CD14-positive monocyte (primary cell): ENCODE data around the gene TMPRSS5. TPM values are rescaled to one million over a fixed set of nuclear protein-coding genes. Genes with fewer than 3 reads are reported as not detected.

Experiments used
- DNase-seq, 3 donors: peaks; one replicate each; pipeline ENCODE4 v3.0.0-alpha.2; 2011 to 2022
- H2AFZ ChIP-seq: 2 replicates; pipeline ENCODE4 v1.6.0; 2012; ENCODE audit warnings: mild to moderate bottlenecking, low read depth, low read length, inconsistent platforms; ENCODE audit not compliant: insufficient read depth, poor library complexity, severe bottlenecking
- H3K27ac ChIP-seq, 2 donors: 1 replicate in 1 of 2; 2 replicates in 1 of 2; pipeline ENCODE4 v1.5.1; 2012 to 2013; ENCODE audit warnings: low read length in 2 of 2, control low read depth in 1 of 2, inconsistent platforms in 1 of 2, low read depth in 1 of 2, mild to moderate bottlenecking in 1 of 2
- H3K27me3 ChIP-seq, 2 donors: one replicate each; pipeline versions ENCODE4 v1.6.0 to v1.6.1; 2011 to 2013; ENCODE audit warnings: low read length in 2 of 2; ENCODE audit not compliant: control insufficient read depth in 2 of 2, insufficient read depth in 2 of 2
- H3K36me3 ChIP-seq, 2 donors: replicated peaks in 1 of 2; 1 replicate in 1 of 2; 2 replicates in 1 of 2; pipeline versions ENCODE4 v1.5.1 to v1.6.1; 2012 to 2013; ENCODE audit warnings: low read length in 2 of 2, control low read depth in 1 of 2, inconsistent platforms in 1 of 2, mild to moderate bottlenecking in 1 of 2; ENCODE audit not compliant: insufficient read depth in 2 of 2, control insufficient read depth in 1 of 2
- H3K4me1 ChIP-seq, 2 donors: 1 replicate in 1 of 2; 2 replicates in 1 of 2; pipeline versions ENCODE4 v1.5.1 to v1.6.1; 2012 to 2013; ENCODE audit warnings: low read length in 2 of 2, control low read depth in 1 of 2, inconsistent platforms in 1 of 2, mild to moderate bottlenecking in 1 of 2, moderate library complexity in 1 of 2; ENCODE audit not compliant: insufficient read depth in 2 of 2, control insufficient read depth in 1 of 2
- H3K4me2 ChIP-seq: replicated peaks from 2 replicates; pipeline ENCODE3; 2012; ENCODE audit warnings: low read length, moderate library complexity, mild to moderate bottlenecking; ENCODE audit not compliant: poor library complexity, severe bottlenecking; ENCODE audit errors: extremely low read depth
- H3K4me3 ChIP-seq, 3 experiments: fragments of 200-600 bp in 1 of 3; sonication (generic) in 1 of 3; replicated peaks in 1 of 3; 1 replicate in 2 of 3; 2 replicates in 1 of 3; pipeline ENCODE4 v1.5.1; 2011 to 2013; ENCODE audit warnings: low read length in 3 of 3, mild to moderate bottlenecking in 3 of 3, control low read depth in 2 of 3, low read depth in 2 of 3, inconsistent platforms in 1 of 3, moderate library complexity in 1 of 3
- H3K79me2 ChIP-seq: 2 replicates; pipeline ENCODE4 v1.6.0; 2012; ENCODE audit warnings: mild to moderate bottlenecking, control low read depth, inconsistent platforms, low read length, moderate library complexity; ENCODE audit not compliant: insufficient read depth
- H3K9ac ChIP-seq: 2 replicates; pipeline ENCODE4 v1.6.0; 2017; ENCODE audit warnings: low read length, mild to moderate bottlenecking; ENCODE audit not compliant: insufficient read depth, poor library complexity, severe bottlenecking
- H3K9me3 ChIP-seq, 2 donors: replicated peaks in 1 of 2; 1 replicate in 1 of 2; 2 replicates in 1 of 2; pipeline versions ENCODE4 v1.5.1 to v1.6.1; 2012 to 2013; ENCODE audit warnings: low read length in 2 of 2, control low read depth in 1 of 2; ENCODE audit not compliant: control insufficient read depth in 1 of 2, insufficient read depth in 1 of 2
- H4K20me1 ChIP-seq: 2 replicates; pipeline ENCODE4 v1.6.0; 2012; ENCODE audit warnings: mild to moderate bottlenecking, low read length, control low read depth, moderate library complexity; ENCODE audit not compliant: insufficient read depth
- H3K27ac Mint-ChIP-seq, 7 donors: one replicate each; pipeline ENCODE4 v1.8.0; 2020; ENCODE audit warnings: mild to moderate bottlenecking in 7 of 7, mixed read lengths in 7 of 7, moderate library complexity in 6 of 7, inconsistent platforms in 2 of 7
- H3K27me3 Mint-ChIP-seq, 3 donors: one replicate each; pipeline ENCODE4 v1.8.0; 2021 to 2022; ENCODE audit warnings: low read depth in 3 of 3, mild to moderate bottlenecking in 3 of 3, mixed read lengths in 3 of 3, moderate library complexity in 3 of 3, inconsistent platforms in 1 of 3
- H3K36me3 Mint-ChIP-seq, 2 donors: one replicate each; pipeline ENCODE4 v1.8.0; 2020; ENCODE audit warnings: mixed read lengths in 2 of 2, inconsistent platforms in 1 of 2, mild to moderate bottlenecking in 1 of 2
- H3K4me1 Mint-ChIP-seq: one replicate; pipeline ENCODE4 v1.8.0; 2020; ENCODE audit warnings: mild to moderate bottlenecking, mixed read lengths
- H3K4me3 Mint-ChIP-seq, 2 donors: one replicate each; pipeline ENCODE4 v1.8.0; 2020; ENCODE audit warnings: mild to moderate bottlenecking in 2 of 2, mixed read lengths in 2 of 2, moderate library complexity in 1 of 2
- H3K9me3 Mint-ChIP-seq, 7 donors: one replicate each; pipeline ENCODE4 v1.8.0; 2020 to 2022; ENCODE audit warnings: mixed read lengths in 7 of 7, mild to moderate bottlenecking in 6 of 7, moderate library complexity in 6 of 7, inconsistent platforms in 2 of 7
- CTCF ChIP-seq: fragments of 200-600 bp; IDR thresholded peaks from one replicate; pipeline ENCODE4 v1.8.0; 2022; ENCODE audit warnings: antibody characterized with exemption, mild to moderate bottlenecking
- WGBS: methylation state at CpG from one replicate; pipeline ENCODE4 v1.1.5; 2013; ENCODE audit warnings: missing lambda C conversion rate; ENCODE audit not compliant: insufficient coverage; 5-methylcytosine and 5-hydroxymethylcytosine counted together
- intact Hi-C, 2 donors: fragments of 100-400 bp; cut with micrococcal nuclease; formaldehyde crosslinking; loops; one replicate each; pipeline versions ENCODE4 v1.15.0 to v1.15.1; 2023
- polyA plus RNA-seq, 3 donors: library from polyadenylated mRNA; depleted of rRNA in 1 of 3; unstranded in 2 of 3; stranded (reverse) in 1 of 3; fragments of 300-500 nt in 2 of 3; fragments of >200 nt in 1 of 3; fragmentation: Illumina TruSeq in 2 of 3; gene quantifications; 1 replicate in 2 of 3; 2 replicates in 1 of 3; pipeline ENCODE4 v1.2.3, GENCODE V29; 2012 to 2021

Gene TMPRSS5
- polyA plus RNA-seq, 3 donors = 0.80 TPM; not detected in 2

DNA sequence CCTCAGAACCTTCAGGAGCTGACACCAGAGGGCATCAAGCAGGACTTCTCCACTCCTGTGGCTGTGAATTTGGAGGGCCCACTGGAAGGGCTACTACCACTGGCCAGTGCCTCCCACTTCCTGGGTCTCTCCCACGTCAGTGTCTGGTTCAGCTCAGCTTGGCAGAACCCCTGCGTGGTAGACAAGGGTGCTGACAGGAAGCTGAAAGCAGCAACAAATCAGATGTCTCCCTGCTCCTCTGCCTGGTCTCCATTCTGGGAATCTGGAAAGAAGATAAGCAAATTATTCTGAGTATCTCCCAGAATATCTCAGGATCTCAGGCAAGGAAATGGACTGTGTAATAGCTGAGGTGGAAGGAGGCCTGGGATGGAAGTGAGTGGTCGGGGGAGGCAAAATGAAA is 61.5 kb downstream of the TMPRSS5 start:
- H3K36me3 ChIP-seq = no peaks in the 10 kb centered on the region
- peaks cover 2 to 12% of the 10 kb centered on the region in 2 donors for H3K9me3 ChIP-seq
- WGBS = 60% methylated on average over 2 of the region's 3 CpGs
- Mint-ChIP-seq H3K27ac (no peak overlapping the region), H3K9me3 (peaks cover 0 to 12% (median 2%) of the 10 kb centered on the region in 7 donors), H3K4me3 (no peak overlapping the region), H3K4me1 (peaks cover 11% of the 10 kb centered on the region), H3K36me3 (no peaks in the 10 kb centered on the region), H3K27me3 (peaks cover 5 to 14% (median 8%) of the 10 kb centered on the region in 3 donors)
- H3K9ac ChIP-seq = no peak overlapping the region
- no peak overlapping the region for H3K4me3 ChIP-seq
- intact Hi-C loops = no loop called here
- peaks cover 0 to 5% of the 10 kb centered on the region in 2 donors for H3K4me1 ChIP-seq
- H3K79me2 ChIP-seq = no peaks in the 10 kb centered on the region
- no peaks in the 10 kb centered on the region for H3K27me3 ChIP-seq
- DNase-seq = no peak
- H4K20me1 ChIP-seq = no peaks in the 10 kb centered on the region
- no peak for TF ChIP-seq CTCF
- no peak overlapping the region for H2AFZ ChIP-seq
- H3K27ac ChIP-seq = no peak overlapping the region
- H3K4me2 ChIP-seq = no peak overlapping the region

DNA sequence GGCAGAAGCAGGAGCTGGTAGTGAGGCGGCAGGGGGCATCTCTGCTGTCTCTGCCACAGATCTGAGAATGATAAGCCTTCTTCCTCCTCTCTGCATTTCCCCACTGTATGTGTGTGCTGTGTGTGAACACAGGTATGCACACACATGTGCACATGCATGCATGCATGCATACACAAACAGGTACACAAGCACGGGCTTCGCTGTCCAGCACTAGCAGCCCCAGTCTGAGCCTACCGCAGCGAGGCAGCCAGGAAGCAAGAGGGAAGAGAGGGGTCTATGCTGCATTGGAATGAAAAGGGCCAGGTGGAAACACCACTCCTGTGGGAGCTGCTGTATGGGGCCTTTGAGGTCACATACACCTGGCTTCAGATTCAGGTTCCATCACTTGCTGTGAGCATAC is 62.4 kb downstream of the TMPRSS5 start:
- Mint-ChIP-seq H3K9me3 (peaks cover 0 to 7% (median 1%) of the 10 kb centered on the region in 7 donors), H3K4me3 (no peak overlapping the region), H3K4me1 (peaks cover 11% of the 10 kb centered on the region), H3K27ac (no peak overlapping the region), H3K36me3 (no peaks in the 10 kb centered on the region), H3K27me3 (peaks cover 7 to 14% (median 10%) of the 10 kb centered on the region in 3 donors)
- Histone ChIP-seq H3K4me1 (peaks cover 0 to 5% of the 10 kb centered on the region in 2 donors), H4K20me1 (no peaks in the 10 kb centered on the region), H2AFZ (no peak overlapping the region), H3K27ac (no peak overlapping the region), H3K27me3 (no peaks in the 10 kb centered on the region), H3K9ac (no peak overlapping the region), H3K4me2 (no peak overlapping the region), H3K9me3 (peaks cover 0 to 5% of the 10 kb centered on the region in 2 donors), H3K4me3 (no peak overlapping the region), H3K79me2 (no peaks in the 10 kb centered on the region), H3K36me3 (no peaks in the 10 kb centered on the region)
- no peak for TF ChIP-seq CTCF
- no peak for DNase-seq
- intact Hi-C loops = no loop called here
- no CpG with 5 or more reads among the region's 5 CpGs for WGBS
